Amygdala (tissue), 56 donors: Measurements from ENCODE around the gene CD53.
"Not testable (repeated sequence)": the region's sequence is repeated elsewhere in the genome, so short reads cannot be mapped to it uniquely, and the experiment has no call there.

Source experiments
- DNase-seq, 56 donors: peaks; one replicate each; lab custom pipeline; 2025; lab: John Stamatoyannopoulos, UW

The CD53 gene, protein sequence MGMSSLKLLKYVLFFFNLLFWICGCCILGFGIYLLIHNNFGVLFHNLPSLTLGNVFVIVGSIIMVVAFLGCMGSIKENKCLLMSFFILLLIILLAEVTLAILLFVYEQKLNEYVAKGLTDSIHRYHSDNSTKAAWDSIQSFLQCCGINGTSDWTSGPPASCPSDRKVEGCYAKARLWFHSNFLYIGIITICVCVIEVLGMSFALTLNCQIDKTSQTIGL

DNA sequence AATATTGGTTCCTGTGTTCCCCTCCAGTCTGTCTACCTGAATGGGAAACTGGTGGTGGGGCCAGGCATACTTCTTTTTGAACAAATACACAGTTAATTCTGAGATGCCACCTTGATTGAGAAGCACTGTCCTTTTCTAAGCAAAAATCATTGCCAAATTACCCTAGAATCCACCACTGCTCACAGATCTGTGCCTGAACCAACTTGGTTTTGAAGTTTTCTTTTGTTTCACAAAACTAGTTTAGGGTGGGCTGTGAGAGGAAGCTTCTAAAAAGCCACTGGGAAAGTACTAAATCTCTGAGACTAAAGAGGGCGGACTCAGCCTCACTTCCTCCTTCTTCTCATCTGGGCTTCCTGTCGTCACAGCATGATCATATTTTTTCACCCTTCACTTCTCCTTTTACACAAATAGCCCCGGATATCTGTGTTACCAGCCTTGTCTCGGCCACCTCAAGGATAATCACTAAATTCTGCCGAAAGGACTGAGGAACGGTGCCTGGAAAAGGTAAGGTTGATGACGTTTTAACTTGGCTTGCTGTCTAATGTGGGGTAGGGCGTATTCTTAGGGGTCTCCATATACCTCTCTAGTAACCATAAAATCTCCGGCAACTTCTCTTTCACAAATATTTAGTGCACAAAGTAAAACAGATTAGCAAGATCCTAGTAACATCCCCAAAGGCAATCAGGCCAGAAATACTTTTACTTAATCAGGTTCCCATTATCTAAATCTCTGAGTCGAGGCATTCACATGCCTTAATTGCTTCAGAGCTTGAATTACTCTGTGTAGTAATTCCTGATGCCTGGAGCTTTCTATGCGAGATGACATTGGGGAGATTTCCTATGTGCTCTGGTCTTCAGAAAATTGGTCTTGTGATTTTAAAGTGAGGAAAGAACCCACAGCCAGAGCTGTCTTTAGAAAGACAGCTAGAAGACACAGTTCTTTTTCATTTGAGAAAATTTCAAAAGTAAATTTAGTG lies at the start of gene CD53:
TSS of gene CD53 (plus strand) at position 404 of the 976 bp plus-strand sequence. CDS start 18,261 bp downstream, outside the sequence.
- DNase-seq, result peak in 4 of 56 donors; percentile 1 to 37 (median 5)

DNA sequence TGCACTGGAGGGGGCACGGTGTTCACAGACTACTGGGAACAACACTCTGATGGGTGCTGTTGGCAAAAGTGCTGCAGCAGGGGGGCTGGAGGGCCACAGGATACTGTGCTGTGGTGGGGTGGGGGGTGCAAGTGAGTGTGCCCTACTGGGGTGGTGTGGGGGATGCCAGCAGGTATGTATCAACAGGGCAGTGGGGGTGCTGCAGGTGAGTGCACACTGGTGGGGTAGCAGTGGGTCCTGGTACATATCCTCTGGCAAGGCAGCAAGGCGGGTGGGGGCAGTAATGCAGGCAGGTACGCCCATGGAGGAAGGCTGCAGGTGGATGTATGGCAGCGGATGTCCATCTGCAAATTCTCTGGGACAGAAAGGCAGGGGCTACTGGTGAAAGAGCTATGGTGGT lies 48.8 kb upstream of the CD53 start:
- no peak for DNase-seq

DNA sequence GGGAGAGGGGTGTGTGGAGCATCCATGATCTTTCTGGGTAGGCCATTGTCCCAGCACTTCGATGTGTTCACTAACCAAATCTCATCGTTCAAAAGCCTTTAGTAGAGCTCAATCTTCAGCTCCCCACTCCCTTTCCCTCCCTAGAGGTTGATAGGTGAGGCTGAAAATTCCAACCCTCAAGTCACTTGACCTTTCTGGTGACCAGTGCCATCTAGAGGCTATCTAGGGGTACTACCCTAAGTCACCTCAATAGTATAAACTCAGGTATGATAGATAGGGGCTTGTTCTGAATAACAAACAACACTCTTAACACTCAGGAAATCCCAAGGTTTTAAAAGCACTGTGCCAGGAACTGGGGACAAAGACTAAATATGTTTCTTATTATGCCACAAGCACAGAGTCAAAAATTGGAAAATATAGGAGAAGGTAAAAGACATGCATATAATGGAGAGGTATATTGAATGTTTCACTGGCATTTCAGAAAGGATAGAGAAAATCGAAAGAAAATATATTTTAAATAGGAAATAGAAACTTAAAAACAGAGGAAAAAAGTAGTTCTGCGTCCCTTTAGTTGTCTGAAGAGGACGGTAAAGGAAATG lies 42.9 kb upstream of the CD53 start:
- no peak for DNase-seq

DNA sequence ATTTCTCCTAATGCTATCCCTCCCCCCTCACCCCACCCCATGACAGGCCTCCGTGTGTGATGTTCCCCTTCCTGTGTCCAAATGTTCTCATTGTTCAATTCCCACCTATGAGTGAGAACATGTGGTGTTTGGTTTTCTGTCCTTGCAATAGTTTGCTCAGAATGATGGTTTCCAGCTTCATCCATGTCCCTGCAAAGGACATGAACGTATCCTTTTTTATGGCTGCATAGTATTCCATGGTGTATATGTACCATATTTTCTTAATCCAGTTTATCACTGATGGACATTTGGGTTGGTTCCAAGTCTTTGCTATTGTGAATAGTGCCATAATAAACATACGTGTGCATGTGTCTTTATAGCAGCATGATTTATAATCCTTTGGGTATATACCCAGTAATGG lies 39.2 kb upstream of the CD53 start:
- not testable (repeated sequence) for DNase-seq

DNA sequence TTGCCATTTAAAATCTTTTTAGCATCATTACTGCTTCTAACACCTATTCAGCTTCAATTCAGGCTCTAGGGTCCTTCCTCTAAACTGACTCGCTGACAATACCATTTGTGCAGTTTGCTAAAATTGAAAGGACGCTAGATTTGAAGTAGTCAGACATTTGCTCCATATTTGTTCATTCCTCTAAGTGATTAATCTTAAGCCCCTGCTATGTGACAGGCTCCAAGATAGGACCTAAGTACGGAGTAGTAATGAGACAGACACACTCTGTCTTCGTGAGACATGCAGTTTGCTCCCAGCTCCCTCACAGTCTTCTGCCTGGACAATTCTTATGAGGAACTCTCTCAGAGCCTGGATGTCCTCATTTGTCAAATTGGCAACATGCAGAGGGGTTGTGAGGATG lies 26.1 kb upstream of the CD53 start:
- DNase-seq, result no peak

DNA sequence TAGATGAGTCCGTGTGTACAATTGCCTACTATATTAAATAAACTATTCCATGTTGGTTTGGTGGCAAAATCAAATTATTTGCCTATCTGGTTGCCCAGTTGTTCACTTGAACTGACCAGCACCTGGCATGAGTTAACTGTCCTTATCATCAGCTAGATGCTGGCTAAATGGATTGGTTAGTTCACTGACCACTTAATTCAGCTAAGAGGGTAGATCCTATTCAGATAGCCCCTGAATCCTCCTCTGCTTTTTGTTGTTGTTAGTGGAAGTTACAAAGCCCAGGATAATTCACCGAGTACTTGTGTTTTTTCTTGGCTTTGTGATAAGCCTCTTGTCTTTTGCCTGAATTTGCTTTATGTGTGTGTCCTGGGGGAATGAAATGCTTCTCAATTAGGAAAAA lies 22.8 kb upstream of the CD53 start:
- no peak for DNase-seq

DNA sequence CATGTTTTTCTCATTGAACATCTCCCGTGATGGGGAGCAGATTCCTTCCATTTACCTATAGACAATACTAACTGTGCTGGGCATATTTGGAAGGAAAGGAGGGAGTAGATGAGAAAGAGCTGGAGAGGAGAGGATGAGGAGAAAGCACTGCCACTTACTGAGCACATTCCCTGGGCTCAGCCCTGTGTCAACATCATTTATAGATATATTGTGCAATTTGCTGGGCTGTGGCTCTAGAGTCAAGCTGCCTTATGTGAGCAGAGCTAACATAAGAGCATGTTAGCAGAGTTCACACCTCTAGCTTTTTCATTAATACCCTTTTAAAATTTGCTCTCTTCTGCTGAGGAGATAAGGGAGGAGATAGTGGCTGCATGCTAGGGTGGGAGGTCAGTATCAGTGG lies 22.3 kb upstream of the CD53 start:
- no peak for DNase-seq

DNA sequence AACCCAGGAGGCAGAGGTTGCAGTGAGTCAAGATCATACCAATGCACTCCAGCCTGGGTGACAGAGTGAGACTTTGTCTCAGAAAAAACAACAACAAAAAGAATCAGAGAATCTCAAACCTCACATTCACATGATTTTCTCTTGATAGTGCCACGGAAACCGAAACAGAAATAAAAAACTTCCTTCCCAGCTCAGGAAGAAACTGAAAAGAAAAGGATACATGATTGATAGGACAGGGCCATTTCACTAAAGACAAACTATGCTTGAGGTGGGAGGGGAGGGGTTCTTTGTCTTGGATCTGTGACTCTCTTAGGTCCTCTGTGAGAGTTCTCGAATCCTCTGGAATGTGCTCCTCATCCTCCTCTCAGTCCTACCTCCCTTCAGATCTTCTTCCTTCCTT lies 19.8 kb upstream of the CD53 start:
- DNase-seq, result no peak

DNA sequence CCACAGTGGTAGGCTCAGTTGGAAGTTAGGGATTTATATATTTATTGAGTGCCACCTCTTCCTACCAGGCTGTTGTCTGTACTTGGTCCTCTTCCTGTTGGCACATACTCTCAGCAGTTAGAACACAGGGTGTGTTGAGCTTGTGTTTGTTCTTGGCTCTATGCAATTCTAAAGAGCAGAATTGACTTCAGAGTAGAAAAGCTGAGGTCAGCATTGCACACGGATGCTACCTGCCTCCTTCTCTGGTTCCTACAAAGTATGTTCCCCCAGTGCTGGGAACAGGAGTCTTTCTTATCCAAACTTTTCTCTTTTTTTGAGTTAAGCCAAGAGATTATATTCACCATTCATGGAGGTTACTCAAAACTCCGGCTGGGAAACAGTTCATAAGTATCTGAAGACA lies 16.5 kb upstream of the CD53 start:
- DNase-seq, result no peak

DNA sequence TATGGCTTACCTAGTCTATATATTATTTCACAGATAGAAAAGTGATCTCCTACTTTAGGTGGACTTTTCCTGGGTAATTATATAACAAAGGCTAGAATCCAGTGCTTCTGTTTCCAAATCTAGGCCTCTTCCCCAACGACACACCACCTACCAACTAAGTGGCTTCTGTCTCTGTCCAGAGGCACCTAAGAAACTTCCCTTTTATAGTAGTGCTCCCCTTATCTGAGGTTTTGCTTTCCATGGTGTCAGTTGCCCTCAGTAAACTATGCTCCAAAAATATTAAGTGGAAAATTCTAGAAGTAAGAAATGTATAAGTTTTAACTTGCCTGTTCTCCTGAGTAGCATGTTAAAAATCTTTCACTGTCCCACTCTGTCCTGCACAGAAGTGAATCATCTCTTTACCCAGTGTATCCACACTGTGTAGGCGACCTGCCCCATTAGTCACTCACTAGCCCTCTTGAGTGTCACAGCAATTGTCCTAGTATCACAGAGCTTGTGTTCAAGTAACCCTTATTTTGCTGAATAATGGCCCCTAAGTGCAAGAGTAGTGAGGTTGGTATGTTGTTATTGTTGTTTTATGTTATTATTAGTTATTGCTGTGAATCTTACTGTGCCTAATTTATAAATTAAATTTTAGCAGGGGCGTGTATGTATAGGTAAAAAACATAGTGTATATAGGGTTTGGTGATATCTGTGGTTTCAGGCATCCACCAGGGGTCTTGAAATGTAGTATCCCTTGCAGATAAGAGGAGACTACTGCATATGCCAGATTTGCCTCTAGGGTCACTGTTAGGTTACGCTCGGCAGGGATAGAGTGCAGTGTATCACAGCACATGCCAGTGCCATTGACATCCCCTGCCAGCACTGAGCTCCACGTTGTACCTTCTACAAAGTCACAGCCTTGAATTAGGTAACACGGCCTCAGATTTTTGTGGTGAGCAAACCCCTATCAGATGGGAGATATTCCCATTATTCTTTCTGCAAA lies 14.7 kb upstream of the CD53 start:
- DNase-seq, result no peak

DNA sequence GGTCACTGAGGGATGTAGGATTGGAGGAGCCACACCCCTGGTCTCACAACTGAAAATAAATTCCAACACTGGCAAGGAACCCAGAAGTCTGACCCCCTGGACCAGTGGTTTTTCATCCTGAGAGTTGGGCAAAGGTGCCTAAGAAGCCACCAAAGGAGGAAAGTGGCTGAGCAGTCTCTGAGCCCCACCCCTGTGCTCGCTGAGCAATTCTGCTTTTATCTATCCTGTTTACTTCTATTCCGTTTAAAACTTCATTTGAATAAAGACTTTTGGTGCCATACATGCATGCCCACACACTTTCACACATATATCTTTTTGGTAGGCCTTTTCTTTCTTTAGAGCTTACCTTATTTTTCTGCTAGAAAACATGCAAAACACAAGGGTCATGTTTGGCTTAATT lies 13.9 kb upstream of the CD53 start:
- DNase-seq, result no peak

DNA sequence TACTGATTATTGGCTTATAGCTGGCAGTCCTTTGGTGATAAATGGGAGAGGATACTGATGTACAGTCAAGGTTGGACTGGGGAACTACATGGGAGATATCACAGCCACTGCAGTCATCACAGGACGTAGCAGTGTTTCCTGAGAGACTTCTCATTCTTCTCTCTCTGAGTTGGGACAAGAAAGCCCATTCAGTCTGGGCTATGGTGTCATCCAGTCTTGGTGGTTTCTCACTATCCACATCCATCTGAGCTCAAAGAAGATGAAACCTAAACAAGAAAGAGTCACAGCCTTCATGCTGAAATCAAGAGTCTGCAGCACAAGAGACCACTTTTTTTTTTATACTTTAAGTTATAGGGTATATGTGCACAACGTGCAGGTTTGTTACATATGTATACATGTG lies 12.8 kb upstream of the CD53 start:
- DNase-seq, result no peak

DNA sequence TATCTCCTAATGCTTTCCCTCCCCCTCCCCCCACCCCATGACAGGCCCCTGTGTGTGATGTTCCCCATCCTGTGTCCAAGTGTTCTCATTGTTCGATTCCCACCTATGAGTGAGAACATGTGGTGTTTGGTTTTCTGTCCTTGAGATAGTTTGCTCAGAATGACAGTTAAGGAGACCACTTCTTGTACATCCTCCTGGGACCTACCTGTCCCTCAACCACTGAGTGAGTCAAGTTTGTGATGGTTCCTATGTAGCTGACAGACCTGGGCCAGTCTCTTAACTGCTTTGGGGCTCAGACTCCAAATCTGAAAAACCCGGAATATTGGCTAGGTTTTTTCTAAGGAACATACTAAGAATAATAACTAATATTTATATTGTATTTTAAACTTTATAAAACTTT lies 12.3 kb upstream of the CD53 start:
- not testable (repeated sequence) for DNase-seq

DNA sequence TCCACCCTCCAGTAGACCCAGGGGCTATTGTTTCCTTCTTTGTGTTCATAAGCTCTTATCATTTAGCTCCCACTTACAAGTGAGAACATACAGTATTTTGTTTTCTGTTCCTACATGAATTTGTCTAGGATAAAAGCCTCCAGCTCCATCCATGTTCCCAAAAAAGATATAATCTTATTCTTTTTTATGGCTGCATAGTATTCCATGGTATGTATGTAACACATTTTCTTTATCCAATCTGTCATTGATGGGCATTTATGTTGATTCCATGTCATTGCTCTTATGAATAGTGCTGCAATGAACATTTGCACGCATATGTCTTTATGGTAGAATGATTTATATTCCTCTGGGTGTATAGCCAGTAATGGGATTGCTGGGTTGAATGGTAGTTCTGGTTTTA lies 11.0 kb upstream of the CD53 start:
- not testable (repeated sequence) for DNase-seq

DNA sequence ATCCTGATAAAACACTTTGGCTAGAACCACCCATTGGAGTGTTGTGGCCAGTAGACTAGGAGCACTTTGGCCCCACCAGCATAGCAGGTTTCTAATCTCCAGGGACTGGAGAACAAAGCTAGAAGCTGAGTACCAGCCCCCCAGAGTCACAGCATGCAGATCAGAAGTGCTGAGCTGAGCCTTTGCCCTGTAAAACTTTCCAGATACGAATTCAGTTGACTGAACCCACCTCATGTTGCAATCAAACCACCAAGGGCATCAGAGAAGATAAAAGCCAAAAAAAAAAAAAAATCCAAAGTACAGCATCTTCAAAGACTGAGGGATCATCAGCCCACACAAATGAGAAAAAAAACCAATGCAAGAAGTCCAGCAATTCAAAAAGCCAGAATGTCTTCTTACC lies 8.7 kb upstream of the CD53 start:
- DNase-seq, result no peak

DNA sequence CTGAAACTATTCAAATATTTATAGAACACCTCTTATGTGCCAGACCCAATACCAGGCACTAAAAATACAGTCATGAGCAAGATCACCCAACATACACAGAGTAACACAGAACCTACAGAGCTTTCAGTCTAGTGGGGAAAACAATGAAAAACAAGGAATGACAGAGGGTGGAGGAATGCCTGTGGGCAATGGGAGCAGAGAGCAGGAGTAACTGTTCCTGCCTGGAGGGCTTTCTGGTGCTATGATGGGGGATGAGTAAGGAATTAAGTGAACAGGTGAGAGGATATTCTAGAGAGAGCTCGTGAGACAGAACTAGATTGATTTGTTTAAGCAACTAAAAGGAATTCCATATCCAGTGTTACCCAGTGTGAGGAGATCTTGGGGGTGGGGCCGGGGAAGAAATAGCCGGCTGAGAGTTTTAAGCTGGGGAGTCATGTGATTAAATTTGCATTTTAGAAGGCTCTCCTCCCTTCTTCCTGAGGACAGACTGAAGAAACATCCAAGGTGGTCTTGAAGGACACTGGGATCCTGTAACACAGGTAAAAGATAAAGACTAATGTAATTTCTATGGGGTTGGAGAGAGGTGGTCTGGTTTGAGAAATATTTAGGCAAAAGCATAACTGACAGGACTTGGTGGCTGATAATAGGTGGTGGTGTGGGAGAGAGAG lies 2.1 kb upstream of the CD53 start:
- no peak for DNase-seq

DNA sequence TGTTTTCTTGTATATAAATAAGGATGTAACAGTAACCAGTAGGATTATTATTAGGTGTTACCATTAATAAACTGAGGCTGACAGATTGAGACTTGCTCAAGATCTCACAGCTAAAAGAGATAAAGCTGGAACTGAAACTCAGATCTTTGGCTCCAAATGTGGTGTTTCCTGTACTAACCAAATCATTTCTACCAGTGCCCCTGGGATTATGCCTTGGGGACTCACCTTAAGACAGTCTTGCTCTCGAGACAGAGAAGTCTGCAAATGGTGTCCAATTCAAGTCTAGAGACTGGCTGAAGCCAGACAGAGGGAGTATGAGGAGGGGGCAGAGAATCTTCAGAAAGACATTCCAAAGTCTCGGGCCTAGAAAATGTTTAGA lies 593 bp upstream of the CD53 start:
- DNase-seq, result no peak

DNA sequence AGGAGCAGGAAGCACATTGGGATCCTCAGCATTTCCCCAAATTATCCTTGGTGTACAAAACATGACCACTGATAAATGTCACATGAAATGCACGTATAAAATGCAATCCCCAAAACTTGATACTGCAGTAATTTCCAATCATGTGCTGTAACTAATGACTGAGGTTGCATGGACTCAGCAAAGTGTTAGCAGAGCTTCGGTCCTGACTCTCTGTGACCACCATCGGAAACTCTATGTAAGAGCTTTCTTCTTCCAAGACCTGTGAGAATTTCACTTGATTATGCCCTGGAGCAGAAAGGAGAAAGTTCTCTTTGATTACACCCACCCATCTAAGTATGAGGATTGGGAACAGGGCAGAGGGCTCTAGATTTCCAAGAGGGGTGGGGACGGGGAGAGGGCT lies 908 bp downstream of the CD53 start:
- DNase-seq, result no peak

DNA sequence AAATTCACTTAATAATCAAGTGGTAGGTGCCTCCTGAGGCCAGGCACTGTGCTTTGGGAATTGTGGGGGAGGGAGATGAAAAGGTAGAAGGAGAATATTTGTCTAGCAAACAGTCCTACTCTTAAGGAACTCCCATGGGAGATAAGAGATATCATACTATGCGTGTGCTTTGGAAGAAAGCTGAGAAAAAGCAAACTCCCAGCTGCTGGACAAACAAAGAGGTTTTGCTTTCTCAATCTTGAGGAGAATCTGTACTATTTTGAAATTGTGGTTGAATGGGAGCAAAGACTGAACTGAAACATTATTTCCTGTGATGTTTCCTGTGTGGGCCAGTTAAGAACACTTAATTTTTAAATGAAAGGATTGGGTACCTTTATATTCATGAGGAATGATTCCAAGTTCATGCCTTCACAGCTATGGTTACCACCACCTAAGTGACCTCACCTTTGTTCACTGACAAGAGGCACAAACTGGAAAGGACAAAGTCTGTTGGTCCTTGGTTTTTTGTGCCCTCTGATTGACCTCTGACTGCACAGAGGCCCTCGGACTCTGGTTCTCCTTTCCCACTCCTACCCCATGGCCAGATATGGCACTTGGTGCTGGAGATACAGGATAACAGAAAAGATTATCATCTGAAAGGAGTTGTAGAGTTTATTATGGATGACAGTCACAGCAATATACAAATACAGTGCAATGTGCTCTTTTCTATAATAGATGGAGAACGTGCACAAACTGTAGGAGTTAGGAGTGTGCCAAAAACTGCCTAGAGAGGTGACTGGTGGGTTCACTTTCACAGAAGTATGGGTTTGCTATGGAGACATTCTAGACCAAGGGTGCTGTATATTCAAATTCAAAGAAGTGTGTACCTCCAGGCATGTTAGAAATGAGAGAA lies 1.6 kb downstream of the CD53 start:
- DNase-seq, result no peak
